PFSK-1 (cell line): ENCODE data around the gene C16orf95.

ENCODE experiments used
- FOXP2 ChIP-seq: optimal IDR thresholded peaks from 2 replicates; pipeline ENCODE3; 2011; ENCODE audit warnings: borderline replicate concordance, control low read depth, inconsistent platforms; ENCODE audit not compliant: insufficient read depth; ENCODE audit errors: extremely low read length, extremely low read depth
- POLR2AphosphoS5 ChIP-seq: IDR thresholded peaks from 2 replicates; pipeline ENCODE4 v1.6.1; 2012; ENCODE audit warnings: low read depth, mild to moderate bottlenecking, control low read depth, low read length, moderate library complexity
- SIN3A ChIP-seq: IDR thresholded peaks from 2 replicates; pipeline ENCODE4 v1.6.1; 2012; ENCODE audit warnings: mild to moderate bottlenecking, low read length, moderate library complexity, borderline replicate concordance; ENCODE audit not compliant: insufficient read depth
- TAF1 ChIP-seq: IDR thresholded peaks from 2 replicates; pipeline ENCODE4 v1.6.1; 2012; ENCODE audit warnings: low read length, control low read depth, borderline replicate concordance; ENCODE audit not compliant: insufficient read depth
- TF ChIP-seq, protein P1 (sequence below), 2 experiments: IDR thresholded peaks; 2 replicates each; pipeline versions ENCODE4 v1.6.1 to v1.8.0; 2011 to 2012; ENCODE audit warnings: low read depth in 2 of 2, low read length in 2 of 2, control low read depth in 1 of 2, inconsistent platforms in 1 of 2, mild to moderate bottlenecking in 1 of 2, moderate library complexity in 1 of 2; ENCODE audit not compliant: insufficient read depth in 1 of 2

The C16orf95 gene

GRCh38 chr16:87309620-87310525 is 7.3 kb downstream of the C16orf95 start:
- TF ChIP-seq, protein P1, sequence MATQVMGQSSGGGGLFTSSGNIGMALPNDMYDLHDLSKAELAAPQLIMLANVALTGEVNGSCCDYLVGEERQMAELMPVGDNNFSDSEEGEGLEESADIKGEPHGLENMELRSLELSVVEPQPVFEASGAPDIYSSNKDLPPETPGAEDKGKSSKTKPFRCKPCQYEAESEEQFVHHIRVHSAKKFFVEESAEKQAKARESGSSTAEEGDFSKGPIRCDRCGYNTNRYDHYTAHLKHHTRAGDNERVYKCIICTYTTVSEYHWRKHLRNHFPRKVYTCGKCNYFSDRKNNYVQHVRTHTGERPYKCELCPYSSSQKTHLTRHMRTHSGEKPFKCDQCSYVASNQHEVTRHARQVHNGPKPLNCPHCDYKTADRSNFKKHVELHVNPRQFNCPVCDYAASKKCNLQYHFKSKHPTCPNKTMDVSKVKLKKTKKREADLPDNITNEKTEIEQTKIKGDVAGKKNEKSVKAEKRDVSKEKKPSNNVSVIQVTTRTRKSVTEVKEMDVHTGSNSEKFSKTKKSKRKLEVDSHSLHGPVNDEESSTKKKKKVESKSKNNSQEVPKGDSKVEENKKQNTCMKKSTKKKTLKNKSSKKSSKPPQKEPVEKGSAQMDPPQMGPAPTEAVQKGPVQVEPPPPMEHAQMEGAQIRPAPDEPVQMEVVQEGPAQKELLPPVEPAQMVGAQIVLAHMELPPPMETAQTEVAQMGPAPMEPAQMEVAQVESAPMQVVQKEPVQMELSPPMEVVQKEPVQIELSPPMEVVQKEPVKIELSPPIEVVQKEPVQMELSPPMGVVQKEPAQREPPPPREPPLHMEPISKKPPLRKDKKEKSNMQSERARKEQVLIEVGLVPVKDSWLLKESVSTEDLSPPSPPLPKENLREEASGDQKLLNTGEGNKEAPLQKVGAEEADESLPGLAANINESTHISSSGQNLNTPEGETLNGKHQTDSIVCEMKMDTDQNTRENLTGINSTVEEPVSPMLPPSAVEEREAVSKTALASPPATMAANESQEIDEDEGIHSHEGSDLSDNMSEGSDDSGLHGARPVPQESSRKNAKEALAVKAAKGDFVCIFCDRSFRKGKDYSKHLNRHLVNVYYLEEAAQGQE (IDR thresholded peaks at IDR 0.05; ENCODE audit: insufficient read depth in 1 of 2, low read depth in 2 of 2, low read length in 2 of 2): no peak
- no peak for TF ChIP-seq TAF1
- no peak for TF ChIP-seq POLR2AphosphoS5
- TF ChIP-seq SIN3A: no peak
- TF ChIP-seq FOXP2: no peak

- TF ChIP-seq TAF1: no peak
- TF ChIP-seq POLR2AphosphoS5: no peak
- TF ChIP-seq SIN3A: no peak
- TF ChIP-seq, protein P1 (IDR thresholded peaks at IDR 0.05; ENCODE audit: insufficient read depth in 1 of 2, low read depth in 2 of 2, low read length in 2 of 2): no peak
- TF ChIP-seq FOXP2: no peak
Observed at GRCh38 chr16:87308826-87309225, 8.4 kb downstream of the C16orf95 start.

GRCh38 chr16:87306516-87306915 is 10.7 kb downstream of the C16orf95 start:
- TF ChIP-seq, protein P1 (IDR thresholded peaks at IDR 0.05; ENCODE audit: insufficient read depth in 1 of 2, low read depth in 2 of 2, low read length in 2 of 2): no peak
- TF ChIP-seq POLR2AphosphoS5 (no peak), FOXP2 (no peak)

- no peak for TF ChIP-seq FOXP2
- TF ChIP-seq, protein P1 (IDR thresholded peaks at IDR 0.05; ENCODE audit: insufficient read depth in 1 of 2, low read depth in 2 of 2, low read length in 2 of 2): no peak
- TF ChIP-seq SIN3A: no peak
- TF ChIP-seq POLR2AphosphoS5: no peak
- TF ChIP-seq TAF1: no peak
Observed at GRCh38 chr16:87305505-87306391, 11.4 kb downstream of the C16orf95 start.

DNA sequence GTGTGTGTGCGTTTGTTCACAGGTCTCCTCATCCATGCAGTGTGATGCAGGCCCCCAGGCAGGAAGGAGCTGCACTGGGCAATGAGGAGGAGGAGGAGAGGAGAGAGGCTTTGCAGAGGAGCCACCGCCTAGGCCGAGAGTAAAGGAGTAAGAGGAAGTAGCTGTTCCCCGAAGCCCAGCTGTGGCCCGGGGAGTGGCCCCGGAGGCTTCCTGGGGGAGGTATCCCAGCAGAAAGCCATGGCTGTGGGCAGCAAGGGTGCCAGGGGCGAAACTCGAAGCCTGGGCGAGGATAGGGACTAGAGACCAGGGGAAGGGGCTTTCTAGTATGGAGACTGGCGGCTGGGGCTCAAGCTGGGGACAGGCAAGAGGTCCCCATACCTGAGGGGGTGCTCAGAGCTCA is 12.2 kb downstream of the C16orf95 start:
- TF ChIP-seq, protein P1 (IDR thresholded peaks at IDR 0.05; ENCODE audit: insufficient read depth in 1 of 2, low read depth in 2 of 2, low read length in 2 of 2): no peak
- no peak for TF ChIP-seq FOXP2
- TF ChIP-seq POLR2AphosphoS5: no peak
- no peak for TF ChIP-seq TAF1
